GM21367 (cell line): ENCODE measurements around the gene NCAM2.
"Not testable (repeated sequence)": the region's sequence is repeated elsewhere in the genome, so short reads cannot be mapped to it uniquely, and the experiment has no call there.

Experiments
- ATAC-seq: cut with Tn5 transposase; IDR thresholded peaks from one replicate; pipeline ENCODE4 v1.9.1; 2021; ENCODE audit not compliant: unreplicated experiment

Gene NCAM2

DNA sequence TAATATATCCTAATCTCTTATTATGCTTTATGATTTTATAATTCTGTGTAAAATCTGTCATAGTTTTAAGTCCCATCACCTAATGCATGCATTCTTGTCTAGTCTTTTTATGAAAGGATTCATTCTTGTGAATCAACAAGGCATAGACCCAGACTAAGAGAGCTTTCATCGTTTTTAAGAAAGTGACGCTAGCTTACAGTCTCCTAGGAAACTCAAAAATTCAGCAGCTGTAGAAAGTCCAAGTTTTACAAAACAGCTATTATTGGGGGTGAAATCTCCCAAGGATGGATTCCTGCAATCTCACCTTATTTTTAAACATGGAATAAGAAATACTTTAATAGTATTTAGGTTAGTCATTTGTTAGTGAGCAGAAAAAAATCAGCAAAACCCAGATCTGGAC is 104.7 kb downstream of the NCAM2 start:
- no peak for ATAC-seq

GRCh38 chr21:21103692-21104091 is 105.5 kb downstream of the NCAM2 start:
- no peak for ATAC-seq

DNA sequence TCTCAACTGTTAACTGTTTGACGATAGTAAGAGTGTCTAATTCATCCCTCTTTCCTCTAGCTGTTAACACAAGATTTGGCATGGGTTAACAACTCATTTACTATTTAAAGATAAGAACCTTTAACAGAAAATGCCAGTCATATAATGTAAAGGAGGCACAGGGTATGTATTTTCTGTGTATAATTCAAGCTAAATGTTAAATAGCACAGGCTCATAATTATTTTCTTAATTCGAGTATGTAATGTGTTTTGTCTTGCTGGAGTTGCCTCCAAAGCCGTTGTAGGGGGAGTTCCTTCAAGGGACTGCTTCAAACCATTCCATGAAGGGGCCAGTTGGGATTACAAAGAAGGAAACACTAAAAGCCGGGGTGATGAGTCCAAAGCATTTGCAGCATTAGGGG is 111.5 kb downstream of the NCAM2 start:
- ATAC-seq: no peak

GRCh38 chr21:21111309-21111920 is 113.2 kb downstream of the NCAM2 start:
- no peak for ATAC-seq

GRCh38 chr21:21114461-21114860 is 116.3 kb downstream of the NCAM2 start:
- ATAC-seq: no peak

DNA sequence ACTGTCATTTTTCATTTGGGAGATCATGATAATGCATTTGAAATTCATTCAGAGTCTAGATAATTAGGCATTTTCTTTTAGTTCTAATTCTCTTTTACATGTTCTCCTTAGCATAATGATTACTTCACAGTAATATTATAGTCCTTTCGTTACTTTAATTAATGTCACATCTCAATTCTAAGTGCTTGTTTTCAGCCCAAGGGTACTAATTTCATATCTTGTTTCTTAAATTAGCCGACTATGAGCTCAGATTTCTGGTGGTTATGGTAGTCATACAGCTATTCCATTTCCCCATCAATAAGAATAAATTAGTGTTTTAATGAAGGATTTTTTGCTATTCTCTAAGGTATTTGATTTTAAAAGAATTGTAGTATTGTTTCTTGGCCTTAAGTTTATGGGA is 120.9 kb downstream of the NCAM2 start:
- ATAC-seq: no peak

DNA sequence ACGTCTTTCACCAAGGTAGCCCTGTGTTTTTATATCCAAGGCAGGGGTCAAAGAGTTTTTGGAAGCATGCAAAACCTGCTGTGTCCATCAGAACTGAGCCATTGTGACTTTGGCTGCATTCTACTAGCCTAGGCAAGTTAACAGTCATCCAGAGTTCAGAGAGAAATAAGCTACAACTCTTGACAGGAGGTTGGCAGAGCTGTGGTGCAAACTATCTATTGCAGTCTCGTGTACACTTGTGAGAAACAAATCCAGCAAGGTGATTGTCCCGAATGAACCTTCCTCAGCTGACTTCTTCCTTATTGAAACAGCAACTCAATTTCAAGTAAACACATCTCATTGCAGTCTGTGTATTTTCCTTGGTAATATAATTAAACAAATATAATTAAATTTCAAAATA is 124.5 kb downstream of the NCAM2 start:
- ATAC-seq: no peak

GRCh38 chr21:21132390-21132789 is 134.2 kb downstream of the NCAM2 start:
- ATAC-seq: no peak

GRCh38 chr21:21137986-21138385 is 139.8 kb downstream of the NCAM2 start:
- no peak for ATAC-seq

DNA sequence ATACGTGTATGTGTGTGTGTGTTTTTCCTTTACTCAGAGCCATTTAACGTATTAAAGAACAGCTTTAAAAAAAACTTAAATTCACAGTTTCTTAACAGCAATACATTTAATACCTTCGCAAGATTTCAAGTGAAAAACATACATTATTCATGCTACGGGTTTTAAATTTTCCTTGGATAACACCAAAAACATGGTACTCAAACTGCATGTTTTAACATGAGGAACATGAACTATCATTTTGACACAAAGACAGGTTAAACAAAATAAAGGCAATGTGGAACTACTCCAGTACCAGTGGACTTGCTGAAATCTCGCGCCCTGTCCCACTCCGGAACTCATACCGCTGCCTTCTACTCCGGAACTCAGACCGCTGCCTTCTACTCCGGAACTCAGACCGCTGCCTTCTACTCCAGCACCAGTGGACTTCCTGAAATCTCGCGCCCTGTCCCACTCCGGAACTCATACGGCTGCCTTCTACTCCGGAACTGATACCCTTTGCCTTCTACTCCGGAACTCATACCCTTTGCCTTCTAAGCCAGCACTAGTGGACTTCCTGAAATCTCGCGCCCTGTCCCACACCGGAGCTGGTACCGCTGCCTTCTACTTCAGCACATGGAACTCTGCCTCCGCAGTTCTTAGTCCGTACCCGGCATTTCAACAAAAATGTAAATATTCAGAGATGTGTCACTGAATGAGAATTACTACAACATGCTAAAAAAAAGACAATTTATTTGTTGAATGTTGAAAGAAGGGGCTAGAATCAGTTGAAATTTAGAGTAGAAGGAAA is 148.6 kb downstream of the NCAM2 start:
- ATAC-seq: no peak

DNA sequence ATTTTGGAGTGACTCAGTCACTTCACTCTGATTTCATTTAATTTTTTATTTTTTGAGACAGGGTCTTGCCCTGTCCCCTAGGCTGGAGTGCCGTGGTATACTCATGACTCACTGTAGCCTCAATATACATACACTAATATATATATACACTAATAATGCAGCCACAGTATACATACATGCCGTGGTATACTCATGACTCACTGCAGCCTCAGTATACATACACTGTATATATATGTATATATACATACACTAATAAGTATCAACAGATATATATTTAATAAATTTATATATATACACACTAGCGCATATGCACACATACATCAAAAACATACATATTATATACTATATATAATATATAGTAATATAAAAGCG is 149.2 kb downstream of the NCAM2 start:
- no peak for ATAC-seq

DNA sequence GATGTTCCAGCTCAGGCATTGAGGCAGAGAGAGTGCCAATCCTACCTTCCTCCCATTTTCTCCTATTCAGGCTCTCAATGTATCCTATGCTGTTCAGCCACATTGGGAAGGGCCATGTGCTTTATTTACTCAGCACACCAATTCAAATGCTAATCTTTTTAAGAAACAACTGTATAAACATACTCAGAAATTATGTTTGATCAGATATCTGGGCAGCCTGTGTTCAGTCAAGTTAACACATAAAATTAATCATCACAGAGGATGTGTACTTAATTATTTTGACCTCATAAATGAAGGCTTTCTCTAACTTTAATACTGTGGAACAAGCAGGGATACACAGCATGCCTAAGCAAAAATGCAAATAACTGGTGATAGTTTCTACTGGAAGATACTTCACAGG is 149.8 kb downstream of the NCAM2 start:
- ATAC-seq: no peak

- ATAC-seq: no peak
Observed at GRCh38 chr21:21148514-21148913, 150.3 kb downstream of the NCAM2 start.

DNA sequence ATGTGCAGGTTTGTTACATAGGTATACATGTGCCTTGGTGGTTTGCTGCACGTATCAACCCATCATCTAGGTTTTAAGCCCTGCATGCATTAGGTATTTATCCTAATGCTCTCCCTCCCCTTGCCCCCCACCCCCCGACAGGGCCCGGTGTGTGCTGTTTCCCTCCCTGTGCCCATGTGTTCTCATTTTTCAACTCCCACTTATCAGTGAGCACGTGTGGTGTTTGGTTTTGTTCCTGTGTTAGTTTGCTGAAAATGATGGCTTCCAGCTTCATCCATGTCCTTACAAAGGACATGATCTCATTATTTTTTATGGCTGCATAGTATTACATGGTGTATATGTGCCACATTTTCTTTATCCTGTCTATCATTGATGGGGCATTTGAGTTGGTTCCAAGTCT is 151.2 kb downstream of the NCAM2 start:
- not testable (repeated sequence) for ATAC-seq

DNA sequence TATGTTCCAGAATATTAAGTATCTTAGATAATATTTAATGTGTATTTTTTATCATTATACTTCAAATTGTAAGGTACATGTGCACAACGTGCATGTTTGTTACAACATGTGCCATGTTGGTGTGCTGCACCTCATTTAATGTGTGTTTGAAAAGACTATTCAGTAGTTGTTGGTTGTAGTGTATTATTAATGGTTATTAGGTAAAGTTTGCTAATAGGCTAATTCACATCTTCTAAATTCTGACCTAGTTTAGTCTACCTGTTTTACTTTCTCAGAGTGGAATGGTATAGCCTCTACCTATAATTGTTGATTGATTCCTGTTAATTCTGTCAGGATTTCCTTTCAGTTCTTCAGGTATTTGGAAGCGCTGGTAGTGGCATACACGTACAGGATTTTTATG is 153.0 kb downstream of the NCAM2 start:
- ATAC-seq: no peak

DNA sequence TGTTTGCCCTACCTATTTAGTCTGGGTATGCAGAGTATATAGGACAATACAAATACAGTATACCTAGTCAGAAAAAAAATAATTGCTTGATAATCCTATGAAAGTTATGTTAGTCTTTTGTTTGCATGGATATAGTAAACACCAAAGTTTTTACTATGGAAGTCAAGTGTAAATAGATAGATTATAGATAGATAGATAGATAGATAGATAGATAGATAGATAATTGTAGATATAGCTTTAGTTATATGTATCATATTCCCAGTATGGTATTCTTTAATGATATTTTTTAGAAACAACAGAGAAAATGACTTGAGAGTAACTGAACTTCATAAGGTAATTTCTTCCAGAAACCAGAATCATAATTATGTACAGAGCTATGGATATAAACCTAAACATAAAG is 158.2 kb downstream of the NCAM2 start:
- ATAC-seq: no peak

- ATAC-seq: no peak
Observed at GRCh38 chr21:21156957-21157356, 158.7 kb downstream of the NCAM2 start.

GRCh38 chr21:21158376-21158918 is 160.2 kb downstream of the NCAM2 start:
- ATAC-seq: no peak

DNA sequence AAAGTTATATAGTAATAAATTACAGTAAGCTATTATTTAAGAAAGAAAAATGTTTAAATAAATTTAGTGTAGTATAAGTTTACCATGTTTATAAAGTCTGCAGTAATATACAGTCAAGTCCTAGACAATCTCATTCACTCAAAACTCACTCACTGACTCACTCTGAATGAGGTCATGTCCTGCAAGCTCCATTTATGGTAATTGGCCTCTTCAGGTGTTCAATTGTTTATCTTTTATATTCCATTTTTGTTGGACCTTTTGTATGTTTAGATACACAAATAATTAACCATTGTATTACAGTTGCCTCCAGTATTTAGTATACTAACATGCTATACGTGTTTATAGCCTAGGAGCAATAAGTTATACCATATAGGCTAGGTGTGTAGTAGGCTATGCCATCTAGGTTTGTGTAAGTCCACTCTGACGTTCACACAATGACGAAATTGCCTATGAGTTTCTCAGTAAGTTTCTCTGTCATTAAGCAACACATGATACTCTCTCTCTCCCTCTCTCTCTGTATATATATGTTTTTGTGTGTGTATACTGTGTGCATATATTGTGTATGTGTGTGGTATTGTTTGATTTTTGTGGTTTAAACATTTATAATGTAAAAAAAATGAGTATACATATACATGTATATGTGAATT is 161.2 kb downstream of the NCAM2 start:
- ATAC-seq: no peak

- ATAC-seq: no peak
Observed at GRCh38 chr21:21162786-21163185, 164.6 kb downstream of the NCAM2 start.

GRCh38 chr21:21163904-21164303 is 165.7 kb downstream of the NCAM2 start:
- peak; percentile 64 for ATAC-seq

- no peak for ATAC-seq
Observed at GRCh38 chr21:21165063-21165645, 166.9 kb downstream of the NCAM2 start.
